Heart right ventricle (tissue), 16 donors: ENCODE results near the gene RPS6KA4. TPM values are rescaled to one million over a fixed set of nuclear protein-coding genes. Genes with fewer than 3 reads are reported as not detected.

Experiments
- ATAC-seq, 8 donors: fragments of 200-7000 bp; cut with Tn5 transposase; one replicate each; pipeline ENCODE4 v1.9.1; 2020; ENCODE audit warnings: mild to moderate bottlenecking in 8 of 8, moderate library complexity in 8 of 8, moderate number of reproducible peaks in 1 of 8
- DNase-seq, 2 donors: peaks; one replicate each; pipeline ENCODE4 v3.0.0-alpha.2; 2020
- H3K27ac ChIP-seq, 10 donors: fragments of 200-600 bp; sonication (generic) in 2 of 10; one replicate each; pipeline versions ENCODE4 v1.5.0 to v1.8.0; 2020 to 2022; ENCODE audit warnings: mild to moderate bottlenecking in 3 of 10
- H3K27me3 ChIP-seq, 7 donors: fragments of 200-600 bp; one replicate each; pipeline ENCODE4 v1.8.0; 2021 to 2022; ENCODE audit warnings: mild to moderate bottlenecking in 2 of 7
- H3K36me3 ChIP-seq, 9 donors: fragments of 200-600 bp; sonication (generic) in 1 of 9; one replicate each; pipeline versions ENCODE4 v1.5.0 to v1.8.0; 2020 to 2022; ENCODE audit warnings: mild to moderate bottlenecking in 2 of 9
- H3K4me1 ChIP-seq, 9 donors: fragments of 200-600 bp; sonication (generic) in 1 of 9; one replicate each; pipeline versions ENCODE4 v1.5.0 to v1.8.0; 2020 to 2022; ENCODE audit warnings: mild to moderate bottlenecking in 4 of 9
- H3K4me3 ChIP-seq, 10 donors: fragments of 200-600 bp; sonication (generic) in 2 of 10; one replicate each; pipeline versions ENCODE4 v1.5.0 to v1.8.0; 2020 to 2022; ENCODE audit warnings: mild to moderate bottlenecking in 7 of 10, moderate library complexity in 2 of 10
- H3K9me3 ChIP-seq, 11 donors: fragments of 200-600 bp in 10 of 11; sonication (generic) in 2 of 11; one replicate each; pipeline versions ENCODE4 v1.5.0 to v1.8.0; 2013 to 2022; ENCODE audit warnings: mild to moderate bottlenecking in 2 of 11, control low read depth in 1 of 11, moderate library complexity in 1 of 11
- CTCF ChIP-seq, 9 donors: fragments of 200-600 bp; sonication (generic) in 2 of 9; IDR thresholded peaks; one replicate each; pipeline versions ENCODE4 v1.5.0 to v1.8.0; 2021 to 2022; ENCODE audit warnings: antibody characterized with exemption in 9 of 9, mild to moderate bottlenecking in 5 of 9, moderate library complexity in 1 of 9
- WGBS, 2 donors: extraction: QIAGEN DNeasy Blood & Tissue Kit; methylation state at CpG; one replicate each; pipeline ENCODE4 v1.1.7; 2013; ENCODE audit warnings: inconsistent platforms in 1 of 2; 5-methylcytosine and 5-hydroxymethylcytosine counted together
- intact Hi-C, 10 donors: fragments of 100-400 bp; cut with DNase I; formaldehyde crosslinking; loops; one replicate each; pipeline versions ENCODE4 v1.11.1 to v1.14.2; 2022
- polyA plus RNA-seq, 2 donors: library from polyadenylated mRNA; stranded (reverse); fragments of 200-250 nt; gene quantifications; one replicate each; pipeline ENCODE4 v1.2.3, GENCODE V29; 2013
- total RNA-seq, 10 donors: library from RNA; stranded (reverse); fragmentation: NEBNext Ultra II Directional in 3 of 10; extraction: Animal tissue kit (Norgen Biotek cat#: 25700) in 3 of 10; gene quantifications; one replicate each; pipeline versions ENCODE4 v1.2.1 to v1.2.4, GENCODE V29; 2021 to 2023
- donor health status: Arrhythmogenic right ventricular cardiomyopathy.
- donor health status: ischemic (EF 13 %, LVEDD 7.1; RV severe dilation, severe dysfunction).
- donor health status: healthy with polysubstance abuse.
- donor health status: DM: no; HTN: yes; CAD: no.
- donor health status: DM: no; HTN: no; CAD: no.
- donor health status: ischemic (EF 25% LVEDD 6.9; RV normal size, moderate dysfunction).
- donor health status: ischemic (EF 25% LVEDD 5.7; RV mildly dilated, moderate dysfunction).
- donor health status: healthy.
- donor health status: DM: yes; HTN: yes; CAD: no.
- donor health status: Ischemic cardiomyopathy.
- donor health status: ischemic (EF 35%, LVEDD 5.7; RV mildly dilated, moderate dysfunction).
- donor health status: nonischemic (EF 11% LVEDD 7.7; RV severe dilation, severe dysfunction).
- donor health status: DM: yes; HTN: yes; CAD: no.
- donor health status: PGD.
- donor health status: ischemic (EF 29% LVEDD 5.4; RV normal size, mild dysfunction).
- donor health status: nonischemic (EF 23%, LVEDD 6.1; RV moderate dilation, normal function).

Gene RPS6KA4
- total and polyA plus RNA-seq, 12 donors, result 10.7 to 21.9 (median 13.3) TPM

- H3K9me3 ChIP-seq, result no peaks in the 10 kb centered on the region
Measured at GRCh38 chr11:64395545-64396078, 36.6 kb downstream of the RPS6KA4 start.

GRCh38 chr11:64396079-64396591 is 37.2 kb downstream of the RPS6KA4 start:
- intact Hi-C loops, result no loop called here
- Histone ChIP-seq H3K27ac (peak overlapping the region in 3 of 10 donors; percentile 10 to 32 (median 29)), H3K36me3 (no peaks in the 10 kb centered on the region), H3K27me3 (peaks cover 0 to 5% (median 0%) of the 10 kb centered on the region in 7 donors), H3K4me1 (peaks cover 0 to 32% (median 12%) of the 10 kb centered on the region in 9 donors), H3K4me3 (peak overlapping the region in 1 of 10 donors; percentile 2), H3K9me3 (no peaks in the 10 kb centered on the region)
- DNase-seq, result peak in 1 of 2 donors; percentile 28
- 21% methylated on average over 15 of the region's 15 CpGs for WGBS, 2 donors
- peak in 7 of 8 donors; percentile 21 to 71 (median 60) for ATAC-seq
- no peak for TF ChIP-seq CTCF (IDR thresholded peaks at IDR 0.05)

More at GRCh38 chr11:64395545-64396078, 36.6 kb downstream of the RPS6KA4 start:
- Histone ChIP-seq H3K4me3 (peak overlapping the region in 1 of 10 donors; percentile 2), H3K27ac (peak overlapping the region in 3 of 10 donors; percentile 10 to 32 (median 29)), H3K4me1 (peaks cover 0 to 33% (median 12%) of the 10 kb centered on the region in 9 donors), H3K36me3 (no peaks in the 10 kb centered on the region), H3K27me3 (peaks cover 0 to 5% (median 0%) of the 10 kb centered on the region in 7 donors)
- WGBS, 2 donors, result 62 to 66% methylated on average over 13 of the region's 13 CpGs
- intact Hi-C loops, result no loop called here
- TF ChIP-seq CTCF (IDR thresholded peaks at IDR 0.05), result no peak
- ATAC-seq (peak in 7 of 8 donors; percentile 23 to 61 (median 28)), DNase-seq (peak in 1 of 2 donors; percentile 23)

- no peaks in the 10 kb centered on the region for H3K36me3 ChIP-seq
- TF ChIP-seq CTCF (IDR thresholded peaks at IDR 0.05), result no peak
- 54 to 61% methylated on average over 6 of the region's 6 CpGs for WGBS, 2 donors
- intact Hi-C loops, result no loop called here
- H3K4me3 ChIP-seq, result no peak overlapping the region
- H3K27ac ChIP-seq, result no peak overlapping the region
- ATAC-seq (peak in 4 of 8 donors; percentile 14 to 81 (median 42)), DNase-seq (no peak)
- peaks cover 0 to 22% (median 12%) of the 10 kb centered on the region in 9 donors for H3K4me1 ChIP-seq
- H3K9me3 ChIP-seq, result peaks cover 0 to 5% (median 0%) of the 10 kb centered on the region in 11 donors
- H3K27me3 ChIP-seq, result peaks cover 0 to 5% (median 0%) of the 10 kb centered on the region in 7 donors
Measured at GRCh38 chr11:64400102-64400501, 41.1 kb downstream of the RPS6KA4 start.

- intact Hi-C loops, result no loop called here
- no peak for ATAC-seq
- H3K36me3 ChIP-seq, result no peaks in the 10 kb centered on the region
- H3K4me1 ChIP-seq, result peaks cover 0 to 20% (median 12%) of the 10 kb centered on the region in 9 donors
- peaks cover 0 to 5% (median 0%) of the 10 kb centered on the region in 7 donors for H3K27me3 ChIP-seq
- H3K27ac ChIP-seq, result no peak overlapping the region
- H3K9me3 ChIP-seq, result peaks cover 0 to 5% (median 0%) of the 10 kb centered on the region in 11 donors
- WGBS, 2 donors, result 89 to 92% methylated on average over 3 of the region's 3 CpGs
- no peak overlapping the region for H3K4me3 ChIP-seq
- DNase-seq, result no peak
- TF ChIP-seq CTCF (IDR thresholded peaks at IDR 0.05), result no peak
Measured at GRCh38 chr11:64400667-64401066, 41.7 kb downstream of the RPS6KA4 start.
